HG02870 (cell line): ENCODE measurements around the gene ZFTA.
"Not testable (repeated sequence)": the region's sequence is repeated elsewhere in the genome, so short reads cannot be mapped to it uniquely, and the experiment has no call there.

ENCODE experiments used
- ATAC-seq: cut with Tn5 transposase; IDR thresholded peaks from one replicate; pipeline ENCODE4 v1.9.1; 2021; ENCODE audit warnings: mild to moderate bottlenecking, moderate library complexity; ENCODE audit not compliant: unreplicated experiment

The ZFTA gene

DNA sequence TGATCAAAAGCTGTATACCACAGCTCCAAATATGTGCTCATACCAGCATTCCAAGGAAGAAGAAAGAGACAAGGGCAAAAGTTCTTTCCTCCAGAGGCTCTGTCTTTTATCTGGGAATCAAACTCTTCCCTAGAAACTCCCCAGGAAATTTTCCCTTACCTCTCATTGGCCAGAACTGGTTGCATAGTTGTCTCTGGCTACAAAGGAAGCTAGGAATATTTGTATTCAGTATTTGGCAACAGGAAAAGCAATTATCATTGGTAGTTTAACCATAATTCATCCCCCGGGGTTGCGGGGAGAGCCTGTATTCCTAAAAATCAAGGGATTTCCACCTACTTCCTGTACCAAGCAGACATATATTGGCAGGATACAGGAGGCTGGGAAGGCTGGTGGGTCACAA is 10.5 kb upstream of the ZFTA start:
- no peak for ATAC-seq

DNA sequence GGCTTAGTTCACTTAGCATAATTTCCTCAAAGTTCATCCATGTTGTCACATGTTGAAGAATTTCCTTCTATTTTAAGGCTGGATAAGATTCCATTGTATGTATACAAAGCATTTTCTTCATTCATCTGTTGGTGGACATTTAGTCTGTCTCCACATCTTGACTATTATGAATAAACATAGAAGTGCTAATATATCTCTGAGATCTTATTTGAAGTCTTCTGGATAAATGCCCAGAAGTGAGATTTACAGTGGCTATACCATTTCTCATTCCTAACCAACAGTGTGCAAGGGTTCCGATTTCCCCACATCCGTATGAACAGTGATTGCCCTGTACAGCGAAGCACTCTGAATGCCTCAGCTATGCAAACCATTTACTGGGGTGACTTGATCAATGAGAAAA is 6.6 kb upstream of the ZFTA start:
- no peak for ATAC-seq

DNA sequence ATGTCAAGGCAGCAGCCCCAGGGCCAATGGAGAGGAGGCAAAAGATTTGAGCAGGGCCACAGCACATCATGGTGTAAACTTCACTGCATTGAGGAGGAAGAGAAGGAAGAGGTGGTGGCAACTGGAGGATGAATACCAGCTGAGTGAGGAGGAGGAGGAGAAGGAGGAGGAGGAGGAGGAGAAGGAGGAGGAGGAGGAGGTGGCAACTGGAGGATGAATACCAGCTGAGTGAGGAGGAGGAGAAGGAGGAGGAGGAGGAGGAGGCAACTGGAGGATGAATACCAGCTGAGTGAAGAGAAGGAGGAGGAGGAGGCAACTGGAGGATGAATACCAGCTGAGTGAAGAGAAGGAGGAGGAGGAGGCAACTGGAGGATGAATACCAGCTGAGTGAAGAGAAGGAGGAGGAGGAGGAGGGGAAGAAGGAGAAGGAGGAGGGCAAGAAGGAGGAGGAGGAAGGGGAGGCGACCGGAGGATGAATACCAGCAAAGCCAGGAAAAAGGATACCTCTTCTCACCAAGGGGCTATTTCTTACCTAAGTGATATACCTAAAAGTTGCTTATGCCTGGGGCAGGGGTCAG is 3.3 kb upstream of the ZFTA start:
- not testable (repeated sequence) for ATAC-seq

DNA sequence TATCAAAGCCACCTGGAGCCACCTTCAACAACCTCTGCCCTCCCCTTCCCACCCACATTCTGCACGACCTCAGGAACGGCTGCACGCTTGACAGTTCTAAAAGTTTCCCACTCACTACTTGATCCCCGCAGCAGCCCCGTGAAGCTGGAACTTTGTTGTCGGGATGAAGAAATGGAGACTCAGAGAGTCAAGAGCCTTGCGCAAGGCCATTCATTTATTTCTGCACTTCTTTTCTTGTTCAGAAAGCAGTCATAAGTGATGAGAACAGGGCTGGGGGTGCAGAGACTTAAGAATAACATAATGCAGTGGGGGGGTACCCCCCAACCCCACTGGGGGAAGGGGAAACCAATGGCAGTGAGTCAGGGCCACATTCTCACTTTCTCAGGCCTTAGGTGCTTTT is 2.2 kb upstream of the ZFTA start:
- ATAC-seq, result no peak

DNA sequence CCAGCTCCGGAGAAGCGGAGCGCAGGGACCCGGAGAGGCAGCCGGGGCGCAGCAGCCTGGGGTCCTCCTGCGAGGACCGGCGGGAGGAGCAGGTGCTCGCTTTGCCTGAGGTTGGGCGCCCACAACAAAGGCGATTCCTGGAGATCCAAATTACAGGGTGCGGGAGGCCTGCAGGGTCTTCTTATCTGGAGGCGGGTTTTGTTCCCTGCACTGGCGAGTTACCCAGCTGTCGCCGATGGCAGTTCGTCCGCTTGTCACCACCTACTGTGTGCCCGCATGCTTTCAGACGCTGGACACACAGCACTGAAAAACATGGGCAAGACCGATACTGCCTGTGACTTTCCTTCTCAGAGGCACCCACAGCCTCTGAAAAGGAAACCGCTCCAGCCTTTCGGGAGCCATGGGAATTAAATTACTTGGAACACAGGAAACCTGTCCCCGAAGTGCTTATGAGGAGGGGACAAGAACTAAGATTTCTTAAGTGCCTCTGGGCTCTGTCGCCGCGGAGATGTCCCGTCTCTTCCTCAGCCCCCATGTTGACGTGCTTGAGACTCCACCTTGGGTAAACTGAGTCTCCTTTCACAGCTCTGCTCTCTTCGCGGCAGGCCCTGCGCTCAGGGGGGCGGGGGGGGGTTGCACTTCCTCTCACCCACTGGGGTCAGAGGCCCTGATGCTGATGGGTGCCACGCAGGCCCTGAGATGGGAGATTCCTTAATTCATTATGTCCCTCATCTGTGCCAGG is 1.3 kb upstream of the ZFTA start:
- no peak for ATAC-seq

DNA sequence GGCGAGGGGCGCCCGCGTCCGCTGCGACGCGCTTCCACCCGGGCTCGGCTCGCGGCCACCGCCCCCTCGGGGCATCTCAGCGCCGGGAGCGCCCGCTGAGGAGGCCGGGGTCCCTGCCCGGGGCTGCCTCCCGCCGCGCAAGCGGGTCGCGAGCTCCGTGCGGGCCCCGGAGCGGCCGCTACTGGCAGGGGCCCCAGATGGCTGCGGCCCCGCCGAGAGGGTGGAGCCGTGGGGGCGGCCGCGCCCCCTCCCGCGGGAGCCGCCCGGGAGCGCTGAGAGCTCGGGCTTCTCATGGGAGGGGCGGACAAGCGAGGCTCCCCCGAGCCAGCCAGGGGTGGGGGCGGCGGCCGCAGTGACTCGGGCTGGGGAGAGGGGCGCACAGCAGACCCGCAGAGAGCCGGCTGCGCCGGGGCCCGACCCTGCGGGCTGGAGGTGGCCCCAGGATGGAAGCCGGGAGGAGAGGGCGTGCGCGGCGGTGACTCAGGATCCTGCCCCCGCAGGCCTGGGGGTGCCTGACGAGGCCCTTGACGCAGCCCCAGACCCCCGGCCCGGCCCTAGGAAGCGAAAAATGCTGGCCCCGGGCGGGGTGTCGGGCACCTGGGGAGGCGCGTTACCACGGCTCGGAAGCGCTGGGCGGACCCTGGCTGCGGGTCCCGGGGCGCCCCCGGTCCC is 603 bp upstream of the ZFTA start:
- no peak for ATAC-seq

DNA sequence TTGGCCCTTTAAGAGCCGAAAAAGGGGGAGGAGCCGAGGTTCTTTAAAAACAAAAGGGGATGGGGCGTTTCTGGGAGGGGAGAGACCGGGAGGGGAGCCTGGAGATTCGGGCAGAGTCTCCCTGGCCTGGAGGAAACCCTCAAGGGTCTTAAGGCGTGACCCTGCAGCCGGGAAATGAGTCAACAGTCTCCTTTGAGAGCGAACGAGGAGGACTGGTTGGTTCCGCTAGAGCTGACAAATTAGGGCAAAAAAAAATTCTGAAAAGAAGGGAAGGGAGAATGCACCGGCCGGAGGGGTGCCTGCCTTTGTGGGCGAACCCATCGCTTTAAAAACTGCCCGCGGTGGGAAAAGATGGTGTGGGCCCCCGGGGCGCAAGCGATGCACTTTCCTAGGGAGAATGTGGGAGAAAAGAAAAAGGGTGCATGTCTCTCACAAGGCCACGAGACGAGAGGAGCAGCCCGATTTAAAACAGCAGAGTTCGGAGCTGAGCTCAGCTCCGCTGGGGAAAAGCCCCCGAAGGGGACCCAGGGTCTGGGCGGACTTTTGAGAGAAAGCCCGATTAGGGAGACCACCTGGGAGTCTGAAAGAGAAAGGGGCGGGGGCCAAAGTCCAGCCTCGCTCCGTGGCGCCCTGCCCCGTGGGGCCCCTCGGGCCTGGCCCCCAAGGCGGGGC is 874 bp downstream of the ZFTA start:
- no peak for ATAC-seq

DNA sequence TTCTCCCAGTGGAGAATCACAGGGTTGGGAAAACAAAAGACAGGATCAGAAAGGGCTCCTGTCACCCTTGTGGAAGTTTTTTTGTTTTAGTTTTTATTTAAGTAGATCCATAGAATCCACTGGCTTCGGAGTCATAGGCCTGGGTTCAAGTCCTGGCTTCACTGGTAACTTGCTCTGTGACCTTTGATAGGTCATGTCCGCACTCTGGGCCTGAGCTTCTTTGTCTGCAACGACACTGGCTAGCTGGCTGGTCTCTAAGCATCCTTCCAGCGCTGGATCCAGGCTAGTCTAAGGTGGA is 1.4 kb downstream of the ZFTA start:
- ATAC-seq, result no peak

DNA sequence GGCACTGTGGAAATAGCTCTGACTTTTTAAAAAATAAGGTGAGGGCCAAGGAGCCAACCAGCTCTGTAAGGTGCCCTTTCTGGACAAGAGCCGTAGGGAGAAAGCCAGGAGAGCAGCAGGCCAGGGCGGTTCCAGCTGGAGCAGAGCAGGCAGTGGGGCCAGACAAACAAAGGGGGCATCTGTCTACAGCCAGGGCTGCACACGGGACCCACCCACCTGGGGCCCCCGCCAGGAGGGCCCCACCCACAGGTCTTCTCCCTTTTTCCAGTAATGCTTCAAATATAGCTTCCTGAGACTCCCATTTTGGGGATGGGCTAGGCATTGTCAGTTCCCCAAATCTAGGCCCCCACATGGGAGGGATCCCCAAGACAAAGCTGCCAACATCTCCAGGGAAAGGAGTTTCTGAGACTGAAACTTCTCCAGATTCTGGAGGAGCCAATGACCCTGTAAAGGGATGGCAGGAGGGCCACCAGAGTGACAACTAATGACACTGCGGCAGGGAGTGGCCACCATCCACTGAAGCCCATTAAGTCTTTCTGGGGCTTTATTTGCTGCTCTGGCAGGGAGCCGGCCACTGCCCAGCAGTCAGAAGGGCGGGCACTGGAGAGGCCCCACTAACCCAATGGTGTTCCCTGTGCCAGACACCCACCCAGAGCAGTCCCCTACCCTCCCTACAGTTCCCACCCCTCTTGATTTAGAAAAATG is 1.9 kb downstream of the ZFTA start:
- ATAC-seq, result no peak

DNA sequence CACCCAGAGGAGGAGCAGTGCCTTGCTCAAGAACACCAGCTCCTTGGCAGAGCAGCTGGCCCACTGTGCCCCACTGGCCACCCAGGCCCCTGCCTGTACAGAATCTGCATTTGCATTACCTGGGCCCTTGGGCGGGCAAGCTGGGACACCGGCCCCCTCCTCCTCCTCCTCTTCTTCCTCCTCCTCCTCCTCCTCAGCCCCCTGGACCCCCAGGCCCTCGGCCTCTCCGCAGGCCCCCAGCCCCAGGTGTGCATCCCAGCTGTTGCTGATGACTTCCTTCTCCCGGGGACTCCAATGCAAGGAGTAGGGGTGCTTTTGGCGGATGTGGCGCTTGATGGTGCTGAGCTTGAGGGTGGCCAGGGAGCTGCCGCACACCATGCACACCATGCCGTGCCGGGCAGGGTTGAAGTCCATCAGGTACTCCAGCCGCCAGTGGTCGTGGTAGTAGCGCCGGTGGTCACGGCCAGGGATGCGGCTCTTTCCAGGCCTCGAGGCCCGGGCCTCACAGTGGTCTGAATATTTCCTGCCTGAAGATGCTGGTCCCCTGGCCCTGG is 2.8 kb downstream of the ZFTA start:
- ATAC-seq, result no peak

DNA sequence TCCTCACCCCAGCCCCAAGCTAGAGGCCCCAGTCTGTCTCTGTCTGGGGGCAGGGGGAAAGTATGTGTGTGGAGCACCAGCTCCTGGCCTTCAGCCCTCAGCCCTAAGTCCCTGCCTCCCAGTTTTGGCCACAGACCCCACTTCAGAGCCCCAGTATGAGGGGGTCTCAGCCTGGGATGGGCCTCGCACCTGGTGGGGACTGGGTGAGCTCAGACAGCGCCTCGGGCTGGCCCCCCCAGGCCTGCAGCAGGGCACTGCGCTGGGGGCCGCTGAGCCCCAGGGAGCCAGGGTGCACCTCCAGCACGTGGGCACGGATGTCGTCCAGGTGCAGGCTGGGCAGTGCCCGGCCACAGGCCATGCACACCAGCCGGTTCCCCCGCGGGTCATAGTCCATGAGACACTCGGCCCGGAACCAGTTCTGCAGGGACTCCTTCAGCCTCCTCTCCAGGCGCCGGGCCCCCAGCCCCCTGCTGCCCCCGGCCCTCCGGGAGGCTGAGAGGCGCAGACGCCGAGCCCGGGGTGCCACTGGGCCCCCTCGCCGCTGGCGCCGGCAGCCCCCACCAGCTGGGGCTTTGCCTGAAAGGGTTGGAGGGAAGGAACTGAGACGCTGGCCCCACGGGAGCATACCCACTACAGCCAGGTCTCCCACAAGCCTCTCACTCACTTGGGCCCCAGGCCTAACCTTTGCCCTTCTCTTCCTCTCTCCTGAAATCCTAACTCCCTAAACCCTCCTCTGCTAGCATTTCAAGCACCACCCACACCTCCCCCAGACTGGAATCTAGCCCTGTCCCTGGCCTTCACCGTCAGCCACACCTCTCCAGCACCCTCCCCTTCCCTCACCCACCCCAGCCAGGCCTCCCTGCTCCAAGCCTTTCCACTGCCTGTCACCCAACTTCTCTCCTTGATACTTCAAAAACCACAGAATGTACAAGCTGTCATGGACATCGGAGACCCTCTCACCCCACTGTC is 3.6 kb downstream of the ZFTA start:
- ATAC-seq, result no peak

DNA sequence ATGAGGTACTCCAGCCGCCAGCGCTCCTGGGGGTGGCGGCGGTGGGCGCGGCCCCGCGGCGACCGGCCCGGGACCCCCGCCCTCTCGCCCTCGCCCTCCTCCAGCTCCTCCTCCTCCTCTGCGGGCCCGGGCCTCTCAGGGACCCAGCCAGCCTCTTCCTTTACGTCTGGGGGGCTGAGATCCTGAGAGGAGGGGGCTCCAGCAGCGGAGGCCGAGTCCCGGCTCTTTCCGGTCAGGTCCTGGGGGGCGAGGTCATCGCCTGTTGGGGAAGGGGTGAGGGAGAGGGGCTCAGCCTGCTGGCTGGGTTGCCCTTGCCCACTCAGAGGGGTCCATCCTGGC is 4.3 kb downstream of the ZFTA start:
- ATAC-seq, result no peak

DNA sequence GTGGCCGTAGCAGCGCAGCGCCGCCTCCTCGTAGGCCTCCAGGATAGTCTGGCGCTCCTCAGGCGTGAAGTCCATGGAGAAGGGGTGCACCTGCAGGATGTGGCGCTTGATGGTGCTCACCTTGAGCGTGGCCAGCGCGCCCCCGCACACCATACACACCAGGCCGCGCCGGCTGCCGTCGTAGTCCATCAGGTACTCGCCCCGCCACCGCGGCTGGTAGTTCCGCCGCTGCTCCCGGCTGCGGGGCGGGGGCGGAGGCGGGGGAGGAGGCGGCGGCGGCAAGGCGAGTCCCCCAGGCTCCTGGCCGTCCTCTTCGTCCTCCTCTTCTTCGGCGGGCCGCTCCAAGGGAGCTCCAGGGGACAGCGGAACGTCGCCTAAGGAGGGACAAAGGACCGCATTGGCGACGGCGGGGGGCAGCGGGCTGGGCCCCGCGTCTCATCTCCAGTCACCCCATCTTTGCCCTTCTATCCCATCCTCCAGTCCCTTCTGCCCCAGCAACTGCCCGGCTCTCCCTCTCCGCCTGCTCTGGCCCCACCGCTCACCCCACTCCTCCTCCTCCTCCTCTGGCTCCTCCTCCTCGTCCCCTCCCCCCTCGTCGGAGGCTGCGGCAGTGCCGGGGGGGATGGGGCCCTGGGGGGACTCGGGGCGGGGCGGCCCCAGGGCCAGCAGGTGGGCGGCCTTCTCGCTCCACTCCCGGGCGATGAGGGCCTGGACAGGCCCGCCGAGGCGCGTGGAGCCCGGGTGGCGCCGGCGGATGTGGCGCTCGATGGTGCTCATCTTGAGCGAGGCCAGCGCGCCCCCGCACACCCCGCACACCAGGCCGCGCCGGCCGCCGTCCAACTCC is 4.9 kb downstream of the ZFTA start:
- ATAC-seq, result no peak

DNA sequence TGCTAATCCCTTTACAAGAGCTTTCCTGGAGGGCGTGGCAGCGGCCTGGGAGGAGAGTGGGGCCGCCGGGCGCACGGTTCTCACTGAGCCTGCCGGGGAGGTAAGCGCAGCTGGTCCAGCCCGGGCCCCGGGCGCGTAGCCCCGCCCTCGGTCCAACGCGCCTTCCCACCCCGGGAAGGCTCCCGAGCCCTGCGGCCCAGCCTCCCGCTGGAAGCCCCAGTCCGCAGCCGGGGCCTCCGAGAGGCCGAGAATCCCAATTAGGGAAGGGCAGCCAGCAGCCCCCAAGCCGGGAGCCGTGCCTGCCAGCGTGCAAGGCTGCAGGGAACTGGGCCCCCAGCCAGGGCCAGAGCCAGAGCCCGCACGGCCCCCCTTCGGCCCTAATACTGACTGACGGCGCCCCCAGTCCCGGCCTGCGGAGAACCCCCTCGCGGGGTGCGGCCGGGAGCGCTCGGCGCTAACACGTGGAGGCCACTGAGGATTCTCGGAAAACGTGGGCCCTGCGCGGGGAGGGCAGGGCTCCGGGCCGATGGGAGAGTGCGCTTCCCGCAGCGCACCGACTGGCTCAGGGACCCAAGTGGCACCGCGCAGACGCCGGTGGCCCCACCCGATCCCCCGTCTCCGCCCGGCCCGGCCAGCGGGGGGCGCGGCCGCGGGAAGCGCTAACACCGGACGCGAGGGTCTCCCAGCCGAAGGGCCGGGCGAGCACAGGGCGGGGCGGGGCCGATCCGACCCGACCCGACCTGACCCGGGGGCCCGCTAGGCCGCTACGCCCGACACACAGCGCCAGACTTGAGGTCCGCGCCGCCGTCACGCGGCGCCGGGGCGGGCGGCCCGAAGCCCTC is 5.7 kb downstream of the ZFTA start:
- no peak for ATAC-seq

DNA sequence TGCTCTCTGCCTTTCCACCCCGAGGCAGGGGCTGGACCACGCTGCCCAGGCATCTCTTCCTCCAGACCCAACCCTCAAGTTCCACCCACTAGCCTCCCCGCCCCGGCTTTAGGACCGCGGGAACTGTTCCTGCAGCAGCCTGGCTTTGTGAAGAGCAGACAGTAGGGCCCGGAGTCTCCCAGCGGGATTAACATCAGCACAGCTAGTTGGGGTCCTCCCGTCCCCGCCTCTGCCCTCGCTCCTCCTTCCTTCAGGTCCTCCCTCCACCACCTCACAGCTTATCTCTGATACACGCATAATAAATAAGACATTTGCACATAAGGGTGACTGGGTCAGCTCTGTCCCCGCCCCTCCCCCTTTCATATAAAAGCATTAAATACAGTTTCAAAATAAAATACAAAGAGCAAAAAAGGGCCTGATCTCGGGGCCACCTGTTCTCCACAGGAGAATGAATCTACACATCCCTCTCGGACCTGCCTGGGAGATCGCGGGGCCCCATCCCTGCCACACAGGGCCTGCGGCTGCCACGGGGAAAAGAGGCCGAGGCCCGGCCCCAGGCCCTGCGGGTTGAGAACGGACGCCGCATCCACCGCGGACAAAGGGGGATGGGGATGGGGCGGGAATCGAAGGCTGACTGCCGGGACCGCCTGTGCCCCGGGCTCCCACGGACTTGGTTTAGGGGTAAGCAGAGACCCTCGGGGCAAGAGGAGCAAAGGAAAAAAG is 6.5 kb downstream of the ZFTA start:
- no peak for ATAC-seq

DNA sequence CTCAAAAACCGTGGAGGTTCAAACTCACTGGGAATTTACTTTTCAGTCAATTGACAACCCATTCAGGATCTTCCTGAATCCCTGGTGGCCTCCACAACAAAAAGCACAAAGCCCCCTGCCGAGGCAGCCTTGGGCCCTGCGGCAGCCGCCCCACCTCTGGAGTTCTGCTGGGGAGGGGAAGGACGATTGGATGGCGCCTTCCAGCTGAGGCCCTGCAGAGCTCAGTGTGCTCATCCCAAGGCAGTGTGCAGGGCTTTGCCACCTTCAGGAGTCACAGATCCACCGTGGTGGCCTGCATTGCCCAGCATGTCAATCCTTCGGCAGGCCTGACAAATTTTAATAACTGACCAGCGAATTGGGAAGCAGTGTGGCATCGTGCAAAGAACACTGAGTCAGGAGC is 7.4 kb downstream of the ZFTA start:
- ATAC-seq, result no peak

DNA sequence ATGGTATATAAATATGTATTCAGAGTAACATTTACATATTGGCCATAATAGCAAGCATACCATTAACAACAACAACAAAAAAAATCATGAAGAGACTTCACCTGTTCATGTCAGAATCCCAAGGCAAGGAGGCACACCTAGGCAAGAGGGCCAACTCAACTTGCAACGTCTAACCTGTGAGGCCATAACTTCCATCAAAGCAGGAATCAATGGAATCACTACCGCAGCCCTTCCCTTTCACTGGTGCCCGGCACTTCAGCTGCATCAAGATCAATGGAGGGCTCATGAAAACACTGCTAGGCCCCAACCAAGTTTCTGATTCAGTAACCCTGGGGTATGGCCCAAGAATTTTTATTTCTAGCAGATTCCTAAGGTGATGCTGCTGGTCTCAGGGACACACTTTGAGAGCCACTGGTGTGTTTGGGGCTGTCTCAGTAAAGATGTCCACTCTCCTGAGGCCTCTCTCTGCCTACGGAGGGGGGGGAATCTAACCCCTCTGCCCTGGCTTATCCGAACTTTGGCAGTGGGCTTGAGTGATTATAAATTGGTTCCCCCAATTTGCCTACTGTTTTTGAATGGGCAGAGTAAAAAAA is 8.0 kb downstream of the ZFTA start:
- no peak for ATAC-seq
